Activated CD4-positive, alpha-beta T cell treated with anti-CD3 and anti-CD28 coated beads, Interleukin-10, Interleukin-2, amounts not matched to agents 100 ng/mL and 50 ng/mL, durations not matched to agents 16 hours and 8 hours (primary cell): Measurements from ENCODE around the gene PROX2.

Experiments used
- DNase-seq: peaks from one replicate; pipeline ENCODE4 v3.0.0-alpha.2; 2020

Gene PROX2, protein sequence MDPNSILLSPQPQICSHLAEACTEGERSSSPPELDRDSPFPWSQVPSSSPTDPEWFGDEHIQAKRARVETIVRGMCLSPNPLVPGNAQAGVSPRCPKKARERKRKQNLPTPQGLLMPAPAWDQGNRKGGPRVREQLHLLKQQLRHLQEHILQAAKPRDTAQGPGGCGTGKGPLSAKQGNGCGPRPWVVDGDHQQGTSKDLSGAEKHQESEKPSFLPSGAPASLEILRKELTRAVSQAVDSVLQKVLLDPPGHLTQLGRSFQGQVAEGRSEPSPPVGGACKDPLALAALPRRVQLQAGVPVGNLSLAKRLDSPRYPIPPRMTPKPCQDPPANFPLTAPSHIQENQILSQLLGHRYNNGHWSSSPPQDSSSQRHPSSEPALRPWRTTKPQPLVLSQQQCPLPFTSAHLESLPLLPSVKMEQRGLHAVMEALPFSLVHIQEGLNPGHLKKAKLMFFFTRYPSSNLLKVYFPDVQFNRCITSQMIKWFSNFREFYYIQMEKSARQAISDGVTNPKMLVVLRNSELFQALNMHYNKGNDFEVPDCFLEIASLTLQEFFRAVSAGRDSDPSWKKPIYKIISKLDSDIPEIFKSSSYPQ

DNA sequence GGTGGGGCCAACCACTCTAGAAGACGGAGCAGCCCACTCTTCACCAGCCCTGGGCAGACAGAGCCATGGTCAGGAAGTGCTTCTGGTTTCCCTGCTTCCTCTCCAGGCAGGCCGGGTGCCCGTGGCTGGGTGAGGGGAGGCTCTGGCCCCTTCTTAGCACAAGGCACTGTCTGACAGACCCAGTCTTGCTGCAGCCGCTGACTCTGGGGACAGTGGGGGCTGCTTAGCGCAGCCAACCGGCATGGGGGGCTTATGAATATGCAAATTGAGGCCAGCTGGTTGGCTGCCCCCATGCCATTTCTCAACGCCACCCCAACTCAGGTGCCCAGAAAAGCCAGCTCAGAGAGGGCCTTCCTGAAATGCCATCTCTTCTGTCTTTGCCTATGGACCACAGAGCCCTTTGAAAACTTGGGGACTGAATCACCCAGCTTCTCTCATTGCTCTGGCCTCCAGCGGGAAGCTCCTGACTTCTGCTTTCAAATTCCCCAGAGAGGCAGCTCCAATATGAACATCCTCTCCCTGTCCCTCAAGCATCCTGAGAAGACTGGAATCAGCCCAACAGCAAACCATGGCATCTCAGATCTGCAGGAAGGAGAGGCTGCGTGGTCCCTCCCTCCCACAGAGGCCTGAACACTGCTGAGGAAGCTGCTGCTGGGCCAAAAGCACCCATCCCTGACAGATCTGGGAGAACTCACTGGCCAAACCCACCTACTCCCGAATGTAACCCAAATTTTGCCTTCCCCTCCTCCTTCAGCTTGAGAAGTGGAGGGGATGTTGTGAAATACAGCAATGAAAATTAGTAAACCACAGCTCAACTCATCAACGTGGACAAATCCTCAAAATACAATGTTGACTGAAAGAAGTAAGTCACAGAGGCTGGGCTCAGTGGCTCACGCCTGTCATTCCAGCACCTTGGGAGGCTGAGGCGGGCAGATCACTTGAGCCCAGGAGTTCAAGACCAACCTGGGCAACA, at the start of gene PROX2:
Gene PROX2 (minus strand): TSS at position 205 of the 973 bp plus-strand sequence. CDS start 12,311 bp downstream, outside the sequence.
- no peak for DNase-seq

- DNase-seq: no peak
These were observed 48.1 kb upstream of the PROX2 start for GRCh38 chr14:74924061-74924460.

GRCh38 chr14:74922752-74923401, 46.9 kb upstream of the PROX2 start, which contains the start of gene RPS6KL1:
RPS6KL1 (minus strand) TSS chr14:74923260; CDS start chr14:74921541, 1,719 bp downstream.
- peak; percentile 85 for DNase-seq

- no peak for DNase-seq
These were observed 46.2 kb upstream of the PROX2 start for GRCh38 chr14:74921987-74922751.

- no peak for DNase-seq
These were observed 45.2 kb upstream of the PROX2 start for GRCh38 chr14:74921053-74921620.

DNA sequence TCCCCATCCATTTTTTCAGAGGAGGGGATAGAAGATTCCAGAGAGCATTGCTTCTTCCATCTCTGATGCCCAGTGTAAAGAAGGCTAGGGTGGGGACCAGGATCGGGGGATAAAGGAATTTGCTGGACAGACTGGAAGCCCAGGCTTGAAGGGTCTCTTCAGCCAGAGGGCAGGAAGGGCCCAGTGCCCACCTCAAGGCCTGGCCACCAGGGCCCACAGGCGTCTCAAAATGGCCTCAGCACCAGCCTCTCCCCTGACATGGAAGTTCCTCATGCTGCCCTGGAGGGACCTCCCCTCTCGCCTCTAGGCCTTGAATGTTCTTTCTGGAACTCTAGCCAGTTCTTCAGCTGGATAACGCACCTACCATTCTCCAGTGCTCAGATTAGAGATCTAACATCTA, 44.3 kb upstream of the PROX2 start:
- DNase-seq: no peak

DNA sequence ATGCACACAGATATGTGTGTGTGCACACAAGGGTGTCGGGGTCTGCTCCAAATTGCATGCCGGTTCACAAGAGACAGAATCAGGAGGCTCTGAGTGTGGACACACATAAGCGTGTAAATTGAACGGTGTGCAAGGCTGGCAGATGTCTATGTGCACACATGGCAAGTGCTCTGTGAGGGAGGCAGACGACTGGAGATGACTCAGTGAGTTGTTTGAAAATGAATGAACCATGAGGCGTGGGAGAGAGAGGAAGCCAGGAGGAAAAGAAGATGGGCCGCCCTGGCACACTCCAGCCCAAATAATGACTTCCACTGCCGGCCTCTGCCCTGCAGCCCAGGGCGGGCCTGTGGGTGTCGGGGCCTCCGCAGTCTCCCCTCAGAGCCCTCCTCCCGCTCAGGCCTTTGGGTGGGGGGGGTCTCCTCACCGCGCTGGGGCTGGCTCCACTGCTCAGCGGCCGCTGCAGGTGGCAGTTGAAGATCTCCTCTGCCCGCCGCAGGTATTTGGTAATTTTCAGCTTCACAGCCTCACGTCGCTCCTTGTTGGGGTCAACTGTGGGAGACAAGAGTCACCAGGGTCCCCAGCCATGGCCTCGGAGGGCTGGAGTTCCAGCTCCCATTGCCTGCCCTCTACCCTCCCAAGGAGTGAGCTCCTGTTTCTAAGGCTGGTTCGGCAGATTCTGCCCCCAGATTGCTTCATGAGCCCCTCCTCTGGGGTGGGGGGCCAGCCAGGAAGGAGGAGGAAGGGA, 43.6 kb upstream of the PROX2 start:
- DNase-seq: no peak

- no peak for DNase-seq
These were observed 42.4 kb upstream of the PROX2 start for GRCh38 chr14:74918380-74918779.

- DNase-seq: no peak
These were observed 41.7 kb upstream of the PROX2 start for GRCh38 chr14:74917646-74918081.

DNA sequence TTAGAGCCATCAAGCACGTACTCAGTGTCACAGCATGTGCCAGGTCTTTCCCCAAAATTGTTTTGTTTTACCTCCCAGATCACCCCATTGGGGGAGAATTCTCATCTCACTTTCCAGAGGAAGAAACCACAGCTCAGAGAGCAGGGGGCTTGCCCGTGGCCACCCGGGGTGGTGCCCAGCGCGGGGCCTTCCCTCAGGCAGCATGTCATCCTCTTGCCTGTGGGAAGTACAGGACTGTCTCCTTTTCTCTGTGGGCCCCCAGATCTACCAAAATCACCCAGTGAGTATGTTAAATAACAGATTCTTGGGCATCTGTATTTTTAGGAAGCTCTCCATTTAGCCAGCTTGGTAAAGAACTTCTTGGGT, 41.2 kb upstream of the PROX2 start:
- no peak for DNase-seq

DNA sequence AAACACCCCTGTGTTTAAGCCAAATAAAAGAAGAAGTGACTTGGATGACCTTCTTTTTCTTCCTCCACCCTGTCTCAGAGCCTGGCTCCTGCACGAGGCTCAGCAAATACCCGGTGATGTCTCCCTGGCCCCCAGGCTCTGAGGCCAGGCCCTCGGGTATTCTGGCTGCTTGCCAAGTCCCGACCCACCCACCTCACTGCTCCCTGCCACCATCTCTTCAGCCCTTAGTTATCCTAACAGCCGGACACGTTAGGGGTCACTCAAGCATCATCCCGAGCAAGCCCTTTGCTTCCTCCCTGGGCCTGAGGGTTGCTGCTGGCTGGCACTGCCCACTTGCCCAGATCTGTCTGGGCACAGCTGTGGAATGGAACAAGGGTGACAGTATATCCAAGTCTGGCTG, 39.9 kb upstream of the PROX2 start:
- no peak for DNase-seq

GRCh38 chr14:74915426-74915825, 39.5 kb upstream of the PROX2 start:
- DNase-seq: no peak

DNA sequence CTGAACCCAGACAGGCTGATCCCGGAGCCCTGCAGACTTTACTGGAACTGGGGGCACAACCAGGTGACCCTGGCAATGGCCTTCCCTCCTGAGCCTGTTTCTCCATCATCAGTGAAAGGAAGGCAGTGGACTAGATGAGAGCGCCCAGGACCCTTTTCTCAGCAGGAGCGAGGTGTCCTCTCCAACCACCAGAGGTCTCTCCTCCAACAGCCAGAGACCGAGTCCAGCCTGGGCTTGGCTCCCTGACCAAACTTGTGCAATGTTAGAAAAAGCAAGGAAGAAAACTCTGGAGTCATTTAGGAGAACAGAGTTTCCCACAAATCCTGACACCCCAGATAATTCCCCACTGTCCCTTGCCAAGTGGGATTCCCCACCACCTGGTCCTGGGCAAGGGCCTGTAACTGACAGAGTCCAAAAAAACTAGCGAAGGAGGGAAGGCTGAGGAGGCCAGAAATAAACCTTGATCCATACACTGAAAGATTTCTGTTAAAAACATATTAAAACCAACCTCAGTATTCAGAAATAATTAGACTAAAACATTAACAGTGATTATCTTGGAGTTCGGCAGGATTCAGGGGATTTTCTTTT, 38.1 kb upstream of the PROX2 start:
- DNase-seq: peak; percentile 17

GRCh38 chr14:74913393-74913910, 37.5 kb upstream of the PROX2 start:
- DNase-seq: no peak

DNA sequence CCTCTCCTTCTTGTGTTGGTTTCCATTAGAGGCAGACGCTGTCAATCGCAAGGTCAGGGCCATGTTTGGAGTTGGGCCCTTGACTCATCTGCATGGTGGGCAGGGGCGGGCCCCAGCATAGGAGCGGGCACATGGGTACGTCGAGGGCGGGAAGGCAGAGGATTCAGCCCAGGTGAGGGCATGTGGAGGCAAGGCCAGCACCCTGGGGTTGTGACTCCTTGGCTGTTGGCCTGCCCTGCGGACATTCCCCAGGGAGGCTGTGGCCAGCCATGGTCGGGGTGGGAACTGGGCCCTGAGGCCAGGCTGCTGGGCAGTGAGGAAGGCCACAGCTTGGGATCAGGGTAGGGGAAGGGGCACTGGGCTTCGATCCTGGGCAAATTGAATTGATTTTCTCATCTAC, 36.9 kb upstream of the PROX2 start:
- no peak for DNase-seq

GRCh38 chr14:74912111-74912510, 36.2 kb upstream of the PROX2 start:
- DNase-seq: no peak

GRCh38 chr14:74911704-74912103, 35.8 kb upstream of the PROX2 start:
- DNase-seq: no peak

DNA sequence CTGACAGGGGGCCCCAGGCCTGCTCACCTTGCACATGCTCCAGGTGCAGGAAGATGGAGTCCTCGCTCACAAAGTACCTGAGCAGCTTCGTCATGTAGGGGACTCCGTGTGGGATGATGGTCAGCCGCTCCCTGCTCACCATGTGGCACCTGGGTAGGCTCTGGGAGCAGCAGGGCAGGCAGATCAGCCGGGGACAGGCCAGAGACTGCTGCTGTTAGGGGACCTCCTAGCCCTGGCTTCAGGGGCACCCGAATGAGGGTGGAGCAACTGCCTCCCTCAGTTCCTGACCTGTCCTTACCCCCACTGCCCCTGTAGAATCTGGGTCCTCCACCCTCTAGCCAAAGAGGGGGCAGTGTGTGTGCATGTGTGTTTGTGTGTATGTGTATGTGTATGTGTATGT, 35.3 kb upstream of the PROX2 start:
- DNase-seq: no peak

DNA sequence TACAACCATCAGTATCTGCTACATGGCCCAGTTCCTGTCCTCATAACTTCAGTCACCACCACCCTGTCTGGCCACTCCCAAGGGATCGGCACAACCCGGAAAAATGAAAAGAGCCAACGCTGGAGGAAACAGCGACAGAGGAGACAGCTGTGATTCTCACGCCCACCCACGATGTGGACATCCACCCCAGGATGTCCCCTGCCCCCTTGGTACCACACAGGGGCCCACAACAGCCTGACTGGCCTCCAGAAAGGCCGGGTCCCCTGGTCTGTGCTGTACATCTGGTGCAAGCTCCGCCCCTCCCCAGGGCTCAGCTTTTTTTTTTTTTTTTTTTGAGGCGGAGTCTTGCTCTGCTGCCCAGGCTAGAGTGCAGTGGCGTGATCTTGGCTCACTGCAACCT, 34.6 kb upstream of the PROX2 start:
- no peak for DNase-seq

DNA sequence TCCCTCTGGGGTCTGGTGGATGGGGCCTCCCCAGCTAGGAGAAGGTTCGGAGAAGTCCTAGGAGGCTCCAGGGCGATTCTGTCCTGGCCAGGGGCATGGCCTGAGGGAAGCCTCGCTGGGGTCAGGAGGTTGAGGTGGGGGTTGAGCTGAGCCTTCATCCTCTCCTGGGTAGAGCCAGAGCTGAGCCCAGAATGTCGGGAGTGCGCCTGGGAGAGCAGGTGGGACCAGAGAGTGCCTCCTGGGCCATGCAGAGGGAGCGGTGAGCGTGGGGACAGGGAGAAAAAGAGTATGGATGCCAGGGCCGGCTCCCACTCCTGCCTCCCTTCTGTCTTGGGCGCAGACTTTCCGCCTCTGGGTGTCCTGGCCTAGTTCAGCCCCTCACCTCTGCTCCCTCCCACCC, 34.0 kb upstream of the PROX2 start:
- DNase-seq: no peak
